A673 (cell line): ENCODE measurements around the gene BEND3. TPM values are rescaled to one million over a fixed set of nuclear protein-coding genes. Genes with fewer than 3 reads are reported as not detected.

Experiments
- BruUV-seq: library from RNA; stranded (reverse); fragments of 400-500 nt; replicated peaks from 2 replicates; lab custom pipeline; 2021; lab: Mats Ljungman, UMichigan
- CTCF ChIA-PET: fragments of 300-600 bp; sonication (Branson Sonifier 250); formaldehyde crosslinking; loops from one replicate; lab custom pipeline; 2022; ENCODE audit warnings: antibody characterized with exemption; lab: Charles Lee
- POLR2A ChIA-PET: fragments of 300-600 bp; sonication (Branson Sonifier 250); formaldehyde crosslinking; loops from one replicate; lab custom pipeline; 2022; ENCODE audit warnings: antibody characterized with exemption; ENCODE audit not compliant: low non-redundant PET; lab: Charles Lee
- DNase-seq: peaks from one replicate; pipeline ENCODE4 v3.0.0-alpha.2; 2015; ENCODE audit warnings: low spot score
- H3K27ac ChIP-seq: fragments of 200-600 bp; sonication (generic); 2 replicates; pipeline ENCODE4 v1.5.1; 2016; ENCODE audit warnings: mixed run types, low read depth, mild to moderate bottlenecking, mixed read lengths, antibody characterized with exemption, low read length; ENCODE audit not compliant: poor library complexity, severe bottlenecking
- H3K27me3 ChIP-seq: fragments of 200-600 bp; sonication (generic); replicated peaks from 2 replicates; pipeline ENCODE4 v1.6.1; 2017; ENCODE audit warnings: mixed run types, low read depth, mild to moderate bottlenecking, mixed read lengths, antibody characterized with exemption, low read length; ENCODE audit not compliant: insufficient read depth, poor library complexity
- H3K36me3 ChIP-seq: fragments of 200-600 bp; sonication (generic); 2 replicates; pipeline ENCODE4 v1.6.1; 2016; ENCODE audit warnings: mixed run types, mild to moderate bottlenecking, mixed read lengths, antibody characterized with exemption, low read length; ENCODE audit not compliant: insufficient read depth, poor library complexity, severe bottlenecking
- H3K4me1 ChIP-seq: fragments of 200-600 bp; sonication (generic); 2 replicates; pipeline ENCODE4 v1.6.1; 2017; ENCODE audit warnings: mixed run types, mild to moderate bottlenecking, mixed read lengths, antibody characterized with exemption, low read length; ENCODE audit not compliant: insufficient read depth, poor library complexity, severe bottlenecking
- H3K4me3 ChIP-seq: fragments of 200-600 bp; sonication (generic); 2 replicates; pipeline ENCODE4 v1.5.1; 2016; ENCODE audit warnings: low read depth, mixed run types, mild to moderate bottlenecking, mixed read lengths, low read length; ENCODE audit not compliant: poor library complexity, severe bottlenecking
- H3K9me3 ChIP-seq: fragments of 200-600 bp; sonication (generic); 2 replicates; pipeline ENCODE4 v1.6.1; 2016; ENCODE audit warnings: mixed run types, low read depth, mild to moderate bottlenecking, mixed read lengths, antibody characterized with exemption, low read length; ENCODE audit not compliant: poor library complexity, severe bottlenecking
- EZH2 ChIP-seq: fragments of 200-600 bp; sonication (generic); IDR thresholded peaks from 2 replicates; pipeline ENCODE4 v1.6.1; 2017; ENCODE audit warnings: borderline replicate concordance, low read depth, mild to moderate bottlenecking, mixed read lengths, antibody characterized with exemption, low read length; ENCODE audit not compliant: poor library complexity, severe bottlenecking
- intact Hi-C: fragments of 100-400 bp; cut with micrococcal nuclease; formaldehyde crosslinking; loops from one replicate; pipeline ENCODE4 v1.10.0; 2022; ENCODE audit not compliant: unreplicated experiment
- total RNA-seq: library from RNA; stranded (reverse); gene quantifications from 2 replicates; pipeline ENCODE4 v1.2.3, GENCODE V29; 2021
- TF ChIP-seq, protein P1 (sequence below): fragments of 300-800, 200-600 bp; sonication (generic); conservative IDR thresholded peaks from 2 replicates; pipeline ENCODE4 v1.5.1; 2017; ENCODE audit warnings: low read depth, mild to moderate bottlenecking, antibody characterized with exemption, low read length, moderate library complexity, mixed read lengths

The BEND3 gene
- total RNA-seq, 1 experiment from 2014 or later, result 10.9 TPM

DNA sequence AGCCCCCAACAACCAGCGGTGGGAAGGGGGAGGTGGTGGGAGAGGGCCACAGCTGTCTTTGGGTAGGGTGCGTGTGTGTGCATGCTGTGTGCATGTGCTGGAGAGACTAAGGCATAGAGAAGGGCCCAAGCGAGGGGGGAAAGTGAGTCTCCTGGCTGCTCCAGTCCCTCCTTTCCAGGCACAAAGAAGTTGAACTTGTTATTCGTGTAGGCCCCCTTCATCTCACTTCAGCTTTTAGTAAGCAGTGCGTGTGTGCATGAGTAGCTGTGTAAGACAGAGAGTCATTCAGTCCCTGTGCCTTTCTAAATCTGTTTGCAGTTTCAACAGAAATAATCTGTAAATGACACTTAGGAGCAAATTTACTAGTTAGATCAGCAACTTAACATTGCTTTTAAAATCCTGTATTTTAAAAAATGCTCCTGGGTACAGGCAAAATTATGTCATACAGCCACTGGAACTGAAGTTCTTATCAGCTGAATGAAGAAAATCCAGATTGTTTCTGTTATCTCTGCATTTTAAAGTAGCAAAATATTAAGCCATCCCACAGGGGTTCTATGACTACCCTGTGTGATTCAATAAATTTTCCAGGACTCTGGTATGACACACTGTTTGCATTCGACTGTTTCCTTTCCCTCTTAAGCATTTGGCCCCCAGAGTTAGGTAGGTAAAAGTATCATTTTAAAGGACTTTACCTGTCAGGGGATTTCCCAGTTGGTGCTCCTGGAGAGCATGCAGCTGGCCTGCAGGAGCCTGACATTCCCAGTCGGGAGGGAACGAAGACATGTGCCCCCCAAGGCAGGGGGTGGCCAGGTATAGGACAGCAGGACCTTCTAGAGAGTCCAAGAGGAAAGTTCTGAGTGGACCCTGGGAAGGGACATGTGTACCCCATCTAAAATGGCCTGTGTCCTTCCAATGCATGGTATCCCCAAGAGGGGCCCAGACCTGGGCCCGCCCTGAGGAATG, 48.3 kb downstream of the BEND3 start:
- DNase-seq, result no peak
- Histone ChIP-seq H3K4me3 (no peak overlapping the region), H3K36me3 (no peaks in the 10 kb centered on the region), H3K27ac (no peak overlapping the region), H3K9me3 (no peaks in the 10 kb centered on the region), H3K4me1 (no peaks in the 10 kb centered on the region), H3K27me3 (no peaks in the 10 kb centered on the region)
- CTCF ChIA-PET, result no interaction called here
- TF ChIP-seq EZH2, result no peak
- POLR2A ChIA-PET, result no interaction called here
- intact Hi-C loops, result no loop called here
- BruUV-seq, result no TSS peak

DNA sequence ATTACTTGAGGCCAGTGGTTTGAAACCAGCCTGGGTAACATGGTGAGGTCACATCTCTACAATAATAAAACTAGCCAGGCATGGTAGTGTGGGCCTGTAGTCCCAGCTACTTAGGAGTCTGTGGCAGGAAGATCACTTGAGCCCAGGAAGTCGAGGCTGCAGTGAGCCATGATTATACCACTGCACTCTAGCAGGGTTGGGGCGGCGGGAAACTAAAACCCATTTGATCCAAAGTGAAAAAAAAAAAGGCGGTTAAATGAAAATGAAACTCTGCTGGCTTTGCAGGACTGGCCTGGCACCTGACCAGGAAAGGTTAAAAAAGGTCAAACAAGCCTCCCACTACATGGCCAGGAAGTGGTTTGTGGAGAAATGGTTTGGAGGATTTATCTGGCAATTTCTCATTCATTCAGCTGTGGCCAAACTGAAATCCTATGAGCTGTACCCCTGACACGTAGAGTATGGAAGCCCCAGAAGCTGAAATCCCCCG, 50.7 kb downstream of the BEND3 start:
- Histone ChIP-seq H3K4me1 (no peaks in the 10 kb centered on the region), H3K27me3 (no peaks in the 10 kb centered on the region), H3K9me3 (no peaks in the 10 kb centered on the region), H3K27ac (no peak overlapping the region), H3K4me3 (no peak overlapping the region), H3K36me3 (no peaks in the 10 kb centered on the region)
- intact Hi-C loops, result no loop called here
- CTCF ChIA-PET, result no interaction called here
- POLR2A ChIA-PET, result no interaction called here
- no TSS peak for BruUV-seq
- TF ChIP-seq, protein P1, sequence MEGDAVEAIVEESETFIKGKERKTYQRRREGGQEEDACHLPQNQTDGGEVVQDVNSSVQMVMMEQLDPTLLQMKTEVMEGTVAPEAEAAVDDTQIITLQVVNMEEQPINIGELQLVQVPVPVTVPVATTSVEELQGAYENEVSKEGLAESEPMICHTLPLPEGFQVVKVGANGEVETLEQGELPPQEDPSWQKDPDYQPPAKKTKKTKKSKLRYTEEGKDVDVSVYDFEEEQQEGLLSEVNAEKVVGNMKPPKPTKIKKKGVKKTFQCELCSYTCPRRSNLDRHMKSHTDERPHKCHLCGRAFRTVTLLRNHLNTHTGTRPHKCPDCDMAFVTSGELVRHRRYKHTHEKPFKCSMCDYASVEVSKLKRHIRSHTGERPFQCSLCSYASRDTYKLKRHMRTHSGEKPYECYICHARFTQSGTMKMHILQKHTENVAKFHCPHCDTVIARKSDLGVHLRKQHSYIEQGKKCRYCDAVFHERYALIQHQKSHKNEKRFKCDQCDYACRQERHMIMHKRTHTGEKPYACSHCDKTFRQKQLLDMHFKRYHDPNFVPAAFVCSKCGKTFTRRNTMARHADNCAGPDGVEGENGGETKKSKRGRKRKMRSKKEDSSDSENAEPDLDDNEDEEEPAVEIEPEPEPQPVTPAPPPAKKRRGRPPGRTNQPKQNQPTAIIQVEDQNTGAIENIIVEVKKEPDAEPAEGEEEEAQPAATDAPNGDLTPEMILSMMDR, result no peak
- no peak for TF ChIP-seq EZH2
- DNase-seq, result no peak

DNA sequence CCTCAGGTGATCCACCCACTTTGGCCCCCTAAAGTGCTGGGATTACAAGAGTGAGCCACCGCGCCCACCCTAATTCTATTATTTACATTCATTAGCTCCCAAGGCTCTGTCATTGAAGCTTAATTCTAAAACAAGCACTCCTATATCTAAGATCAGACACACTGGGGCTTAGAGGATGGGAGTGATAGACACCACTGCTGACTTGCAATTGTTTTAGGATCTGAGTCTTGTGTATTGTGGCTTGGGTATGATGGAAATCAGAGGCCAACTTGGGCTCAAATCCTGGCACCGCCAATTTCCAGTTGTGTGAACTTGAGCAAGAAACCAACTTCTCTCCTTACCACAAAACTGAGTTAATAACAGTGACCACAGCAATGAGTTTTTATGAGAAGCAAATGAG, 52.6 kb downstream of the BEND3 start:
- intact Hi-C loops, result no loop called here
- no peaks in the 10 kb centered on the region for H3K9me3 ChIP-seq
- no peaks in the 10 kb centered on the region for H3K27me3 ChIP-seq
- no peak overlapping the region for H3K27ac ChIP-seq
- H3K4me1 ChIP-seq, result no peaks in the 10 kb centered on the region
- ChIA-PET CTCF (no interaction called here), POLR2A (no interaction called here)
- BruUV-seq, result no TSS peak
- H3K36me3 ChIP-seq, result no peaks in the 10 kb centered on the region
- no peak for DNase-seq
- TF ChIP-seq, protein P1, result no peak
- TF ChIP-seq EZH2, result no peak
- H3K4me3 ChIP-seq, result no peak overlapping the region
